HUES6 (cell line): Measurements from ENCODE around the gene MICAL3.
"Not testable (repeated sequence)": the region's sequence is repeated elsewhere in the genome, so short reads cannot be mapped to it uniquely, and the experiment has no call there.

Source experiments
- H3K27ac ChIP-seq: 2 replicates; pipeline ENCODE4 v1.7.0; 2013; ENCODE audit warnings: low read depth, mild to moderate bottlenecking, low read length, inconsistent platforms
- H3K27me3 ChIP-seq: 2 replicates; pipeline ENCODE4 v1.6.1; 2013; ENCODE audit warnings: low read length; ENCODE audit not compliant: control insufficient read depth, insufficient read depth
- H3K36me3 ChIP-seq: 2 replicates; pipeline ENCODE4 v1.6.1; 2013; ENCODE audit warnings: low read length; ENCODE audit not compliant: control insufficient read depth, insufficient read depth
- H3K4me1 ChIP-seq: 2 replicates; pipeline ENCODE4 v1.6.1; 2013; ENCODE audit warnings: low read length; ENCODE audit not compliant: control insufficient read depth, insufficient read depth
- H3K4me3 ChIP-seq: 2 replicates; pipeline ENCODE4 v1.5.1; 2013; ENCODE audit warnings: low read depth, low read length
- H3K9ac ChIP-seq: one replicate; pipeline ENCODE4 v1.6.1; 2013; ENCODE audit warnings: mild to moderate bottlenecking, low read length
- H3K9me3 ChIP-seq: 2 replicates; pipeline ENCODE4 v1.6.1; 2013; ENCODE audit warnings: low read depth, low read length; ENCODE audit not compliant: control insufficient read depth, insufficient read depth

The MICAL3 gene

GRCh38 chr22:18031695-18032454 lies 7.5 kb upstream of the MICAL3 start:
- no peak overlapping the region for H3K27ac ChIP-seq

DNA sequence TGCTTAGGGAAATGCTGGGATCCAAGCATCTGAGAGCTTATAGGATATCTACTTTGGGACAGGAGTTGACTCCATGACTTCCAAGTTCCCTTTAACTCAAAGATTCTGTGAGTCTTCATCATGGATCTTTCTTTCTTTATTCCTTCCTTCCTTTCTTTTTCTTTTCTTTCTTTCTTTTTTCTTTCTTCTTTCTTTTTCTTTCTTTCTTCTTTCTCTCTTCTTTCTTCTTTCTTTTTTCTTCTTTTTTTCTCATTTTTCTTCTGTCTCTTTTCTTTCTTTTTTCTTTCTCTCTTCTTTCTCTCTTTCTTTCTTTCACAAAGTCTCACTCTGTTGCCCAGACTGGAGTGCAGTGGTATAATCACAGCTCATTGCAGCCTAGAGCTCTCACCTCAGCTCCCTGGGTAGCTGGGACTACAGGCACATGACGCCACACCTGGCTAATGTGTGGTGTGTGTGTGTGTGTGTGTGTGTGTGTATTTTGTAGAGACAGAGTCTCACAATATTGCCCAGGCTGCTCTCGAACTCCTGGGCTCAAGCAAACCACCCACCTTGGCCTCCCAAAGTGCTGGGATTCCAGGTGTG lies 5.4 kb upstream of the MICAL3 start:
- Histone ChIP-seq H3K27me3 (peaks cover 34% of the 10 kb centered on the region), H3K36me3 (no peaks in the 10 kb centered on the region), H3K9ac (no peak overlapping the region), H3K27ac (no peak overlapping the region), H3K9me3 (no peaks in the 10 kb centered on the region), H3K4me1 (no peaks in the 10 kb centered on the region), H3K4me3 (no peak overlapping the region)

More at GRCh38 chr22:18031695-18032454, 7.5 kb upstream of the MICAL3 start:
- Histone ChIP-seq H3K4me1 (no peaks in the 10 kb centered on the region), H3K27me3 (peaks cover 13% of the 10 kb centered on the region), H3K36me3 (no peaks in the 10 kb centered on the region), H3K4me3 (no peak overlapping the region), H3K9me3 (no peaks in the 10 kb centered on the region), H3K9ac (no peak overlapping the region)

- H3K36me3 ChIP-seq = no peaks in the 10 kb centered on the region
- no peaks in the 10 kb centered on the region for H3K9me3 ChIP-seq
- no peak overlapping the region for H3K4me3 ChIP-seq
- no peak overlapping the region for H3K27ac ChIP-seq
- H3K27me3 ChIP-seq = peaks cover 42% of the 10 kb centered on the region
- H3K4me1 ChIP-seq = no peaks in the 10 kb centered on the region
- H3K9ac ChIP-seq = no peak overlapping the region
Measured at GRCh38 chr22:18028817-18029527, 4.6 kb upstream of the MICAL3 start.

DNA sequence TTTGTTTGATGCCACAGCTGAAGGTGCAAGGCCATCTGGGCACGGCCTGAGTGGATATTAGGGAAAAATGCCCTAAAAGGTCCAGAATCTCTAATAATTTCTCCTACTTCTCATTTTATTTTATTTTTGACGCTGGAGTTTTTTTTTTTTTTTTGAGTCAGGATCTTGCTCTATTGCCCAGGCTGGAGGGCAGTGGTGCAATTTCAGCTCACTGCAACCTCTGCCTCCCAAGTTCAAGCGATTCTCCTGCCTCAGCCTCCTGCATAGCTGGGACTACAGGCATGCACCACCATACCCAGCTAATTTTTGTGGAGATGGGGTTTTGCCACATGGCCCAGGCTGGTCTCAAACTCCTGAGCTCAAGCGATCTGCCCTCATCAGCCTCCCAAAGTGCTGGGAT lies 1.5 kb upstream of the MICAL3 start:
- H3K27ac ChIP-seq, H3K9ac ChIP-seq, H3K36me3 ChIP-seq, H3K9me3 ChIP-seq, H3K4me3 ChIP-seq, H3K4me1 ChIP-seq: not testable (repeated sequence)
- peaks cover 62% of the 10 kb centered on the region for H3K27me3 ChIP-seq

GRCh38 chr22:18024956-18025720 lies 777 bp upstream of the MICAL3 start:
- H3K27ac ChIP-seq = no peak overlapping the region
- peaks cover 62% of the 10 kb centered on the region for H3K27me3 ChIP-seq
- H3K4me1 ChIP-seq = peaks cover 3% of the 10 kb centered on the region
- peak overlapping the region; percentile 83 for H3K4me3 ChIP-seq
- no peaks in the 10 kb centered on the region for H3K36me3 ChIP-seq
- H3K9ac ChIP-seq = no peak overlapping the region
- no peaks in the 10 kb centered on the region for H3K9me3 ChIP-seq

GRCh38 chr22:18023509-18024275 lies 669 bp downstream of the MICAL3 start:
- Histone ChIP-seq H3K27me3 (peaks cover 55% of the 10 kb centered on the region), H3K4me3 (peak overlapping the region; percentile 83), H3K9me3 (no peaks in the 10 kb centered on the region), H3K36me3 (no peaks in the 10 kb centered on the region), H3K9ac (no peak overlapping the region), H3K4me1 (peaks cover 3% of the 10 kb centered on the region), H3K27ac (no peak overlapping the region)

DNA sequence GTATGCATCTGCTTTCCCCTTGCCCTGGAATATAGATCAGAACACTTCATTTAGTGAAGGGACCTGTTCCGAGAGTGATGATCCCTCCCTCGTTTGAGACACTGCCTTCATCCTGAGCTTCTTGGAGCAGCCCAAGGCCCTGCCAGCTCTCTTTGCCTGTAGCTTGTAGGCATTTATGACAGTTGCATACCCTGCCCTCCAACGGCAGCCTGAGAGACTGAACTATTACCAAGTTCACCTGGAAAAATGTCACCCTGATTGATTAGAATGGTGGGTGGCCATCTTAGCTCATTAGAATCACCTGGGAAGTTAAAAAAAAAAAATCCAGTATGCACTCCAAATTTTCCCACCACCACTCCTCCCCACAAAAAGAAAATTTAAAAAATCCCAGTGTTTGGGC lies 1.5 kb downstream of the MICAL3 start:
- no peak overlapping the region for H3K9ac ChIP-seq
- H3K36me3 ChIP-seq = no peaks in the 10 kb centered on the region
- peaks cover 55% of the 10 kb centered on the region for H3K27me3 ChIP-seq
- H3K9me3 ChIP-seq = no peaks in the 10 kb centered on the region
- H3K4me1 ChIP-seq = peaks cover 3% of the 10 kb centered on the region
- no peak overlapping the region for H3K27ac ChIP-seq
- no peak overlapping the region for H3K4me3 ChIP-seq

- Histone ChIP-seq H3K4me1 (peaks cover 3% of the 10 kb centered on the region), H3K27ac (no peak overlapping the region), H3K4me3 (no peak overlapping the region), H3K27me3 (peaks cover 44% of the 10 kb centered on the region), H3K9ac (no peak overlapping the region), H3K36me3 (no peaks in the 10 kb centered on the region), H3K9me3 (no peaks in the 10 kb centered on the region)
Measured at GRCh38 chr22:18021431-18021830, 2.9 kb downstream of the MICAL3 start.

- not testable (repeated sequence) for H3K4me1 ChIP-seq, H3K27ac ChIP-seq, H3K4me3 ChIP-seq, H3K9ac ChIP-seq, H3K36me3 ChIP-seq, H3K9me3 ChIP-seq
- peaks cover 37% of the 10 kb centered on the region for H3K27me3 ChIP-seq
Measured at GRCh38 chr22:18020743-18021142, 3.6 kb downstream of the MICAL3 start.

DNA sequence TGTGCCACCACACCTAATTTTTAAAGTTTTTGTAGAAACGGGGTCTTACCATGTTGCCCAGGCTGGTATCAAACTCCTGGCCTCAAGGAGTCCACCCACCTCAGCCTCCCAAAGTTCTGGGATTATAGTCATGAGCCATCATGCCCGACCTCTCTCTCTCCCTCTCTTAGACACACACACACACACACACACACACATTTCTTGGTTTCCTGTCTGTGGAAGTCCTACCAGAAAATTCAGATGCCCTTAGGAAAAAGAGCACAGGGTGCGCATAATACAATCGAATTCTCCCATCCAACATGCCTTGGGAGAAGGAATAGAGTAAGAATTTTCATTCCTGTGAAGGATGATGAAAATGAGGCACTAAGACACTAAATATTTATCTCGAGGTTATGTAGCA lies 10.4 kb downstream of the MICAL3 start:
- Histone ChIP-seq H3K4me1 (no peaks in the 10 kb centered on the region), H3K9ac (no peak overlapping the region), H3K27ac (no peak overlapping the region), H3K36me3 (no peaks in the 10 kb centered on the region), H3K9me3 (no peaks in the 10 kb centered on the region), H3K4me3 (no peak overlapping the region), H3K27me3 (no peaks in the 10 kb centered on the region)
